Naive thymus-derived CD8-positive, alpha-beta T cell (primary cell): ENCODE measurements around the gene SCAND1. TPM values are rescaled to one million over a fixed set of nuclear protein-coding genes. Genes with fewer than 3 reads are reported as not detected.
"Not testable (repeated sequence)": the region's sequence is repeated elsewhere in the genome, so short reads cannot be mapped to it uniquely, and the experiment has no call there.

ENCODE experiments used
- ATAC-seq, 2 donors: fragments of 150-1000 bp; cut with Tn5 transposase in 1 of 2; sonication (Bioruptor Pico), chemical (Tn5 transposase) in 1 of 2; 1 replicate in 1 of 2; 2 replicates in 1 of 2; pipeline ENCODE4 v1.10.0; 2021; ENCODE audit warnings: mild to moderate bottlenecking in 2 of 2, moderate library complexity in 2 of 2
- POLR2A ChIA-PET: fragments of 350-600 bp; sonication (Branson Sonifier 250); formaldehyde crosslinking; loops from one replicate; lab custom pipeline; 2021; ENCODE audit warnings: antibody characterized with exemption; lab: Charles Lee
- DNase-seq, 10 donors: peaks; one replicate each; pipeline versions ENCODE4 v3.0.0 to v3.0.0-alpha.2; 2020 to 2022
- H3K27ac Mint-ChIP-seq, 10 donors: one replicate each; pipeline ENCODE4 v1.8.0; 2020 to 2022; ENCODE audit warnings: mild to moderate bottlenecking in 10 of 10, mixed read lengths in 10 of 10, moderate library complexity in 4 of 10, inconsistent platforms in 1 of 10
- H3K27me3 Mint-ChIP-seq, 5 donors: one replicate each; pipeline ENCODE4 v1.8.0; 2021 to 2022; ENCODE audit warnings: mixed read lengths in 5 of 5
- H3K36me3 Mint-ChIP-seq, 3 donors: one replicate each; pipeline ENCODE4 v1.8.0; 2020 to 2022; ENCODE audit warnings: mixed read lengths in 3 of 3, mild to moderate bottlenecking in 2 of 3, inconsistent platforms in 1 of 3
- H3K4me1 Mint-ChIP-seq, 4 donors: one replicate each; pipeline ENCODE4 v1.8.0; 2021 to 2022; ENCODE audit warnings: mixed read lengths in 4 of 4
- H3K4me3 Mint-ChIP-seq, 10 donors: one replicate each; pipeline ENCODE4 v1.8.0; 2020 to 2022; ENCODE audit warnings: mild to moderate bottlenecking in 10 of 10, mixed read lengths in 10 of 10, moderate library complexity in 6 of 10, inconsistent platforms in 1 of 10
- H3K9me3 Mint-ChIP-seq, 9 donors: one replicate each; pipeline ENCODE4 v1.8.0; 2020 to 2022; ENCODE audit warnings: mixed read lengths in 9 of 9, mild to moderate bottlenecking in 3 of 9, inconsistent platforms in 1 of 9, moderate library complexity in 1 of 9
- polyA plus RNA-seq, 3 donors: library from polyadenylated mRNA; unstranded; fragments of 300-500 nt; fragmentation: Illumina TruSeq; gene quantifications; one replicate each; pipeline ENCODE4 v1.2.3, GENCODE V29; 2021
- total RNA-seq, 8 experiments: library from RNA in 2 of 8; stranded (reverse) in 2 of 8; gene quantifications; one replicate each; pipeline ENCODE4 v1.2.3 and lab custom pipeline; 2021 to 2026

The SCAND1 gene
- total RNA-seq (10 to 100 TPM; 59.6 to 62.6 TPM), polyA plus RNA-seq (100 to 1,000 TPM; 156 to 206 (median 176) TPM), total RNA-seq (lab: John Stamatoyannopoulos, UW) (26.1 to 37.4 (median 28.2) reads per million in 6 experiments)

DNA sequence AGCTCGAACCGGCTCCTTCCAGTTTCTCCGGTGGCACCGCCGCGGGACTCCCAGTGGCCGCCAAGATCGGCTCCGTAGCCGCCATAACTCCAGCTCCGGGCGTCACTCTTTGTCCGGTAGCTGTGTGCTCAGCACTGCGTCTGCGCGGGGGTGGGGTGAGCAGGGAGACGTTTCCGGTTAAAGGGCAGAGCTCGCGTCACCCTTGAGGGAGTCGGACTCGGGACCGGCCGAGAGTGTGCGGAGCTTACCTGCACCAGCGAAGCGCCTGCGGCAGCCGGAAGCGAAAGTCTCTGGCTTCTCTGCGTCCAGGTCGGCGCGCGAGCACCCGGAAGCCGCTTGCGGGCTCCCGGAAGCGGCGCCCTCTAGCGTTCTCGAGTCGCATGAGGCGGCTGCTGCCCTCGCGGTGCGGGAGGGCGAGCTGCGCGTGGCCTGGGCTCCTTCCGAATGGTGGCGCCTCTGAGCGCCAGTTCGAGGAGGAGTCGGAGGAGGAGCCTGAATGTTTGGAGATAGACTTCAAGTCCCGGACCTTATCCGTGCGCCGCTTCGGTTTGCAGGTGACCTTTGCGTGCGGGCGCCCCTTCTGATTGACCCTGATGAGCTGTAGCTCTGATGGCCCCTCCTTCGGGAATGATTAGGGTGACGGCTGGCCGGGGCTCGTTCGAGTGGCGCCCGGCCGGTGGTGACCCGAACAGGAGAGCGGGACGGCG, at the start of gene SCAND1:
Gene SCAND1 (minus strand): TSS at position 303 of the 707 bp plus-strand sequence. CDS start 218 bp downstream, at position 85.
- H3K9me3 Mint-ChIP-seq: no peaks in the 10 kb centered on the region
- H3K27ac Mint-ChIP-seq: peak within 1 kb of the TSS; percentile 94 to 100 (median 99)
- peak; percentile 93 to 99 (median 97) for DNase-seq
- no peaks in the 10 kb centered on the region for H3K27me3 Mint-ChIP-seq
- H3K36me3 Mint-ChIP-seq: peaks cover 5 to 6% (median 6%) of the 10 kb centered on the region in 3 donors
- peak; percentile 86 for ATAC-seq
- H3K4me3 Mint-ChIP-seq: peak within 1 kb of the TSS; percentile 89 to 100 (median 99)
- POLR2A ChIA-PET: interaction anchor here (0.6 to 3.5 kb wide), 38 partner anchors 8 to 1961 kb away, joined by 3 to 77 read pairs (median 4); partner anchors contain the start of genes AAR2, ACSS2, CEP250 and CPNE1
- peaks cover 6 to 31% (median 26%) of the 10 kb centered on the region in 4 donors for H3K4me1 Mint-ChIP-seq

DNA sequence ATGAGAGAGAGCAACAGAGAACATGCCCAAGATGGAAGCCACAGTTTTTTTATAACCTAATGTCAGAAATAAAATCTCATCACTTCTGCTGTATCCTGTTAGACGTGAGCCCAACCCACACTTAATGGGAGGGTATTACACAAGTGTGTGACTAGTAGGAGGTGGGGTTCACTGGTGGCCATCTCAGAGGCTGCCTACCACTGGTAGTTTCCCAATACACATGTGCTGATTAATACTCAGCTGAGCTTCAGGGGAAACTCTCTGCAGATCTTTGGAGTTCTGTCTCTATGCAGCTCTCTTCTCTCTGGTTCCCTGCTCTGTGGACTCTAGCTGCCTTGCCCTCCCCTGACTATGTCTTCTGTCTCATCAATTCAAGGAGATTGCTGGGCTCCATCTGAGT, 49.7 kb upstream of the SCAND1 start:
- Mint-ChIP-seq H3K4me1 (no peaks in the 10 kb centered on the region), H3K27me3 (peaks cover 0 to 7% (median 4%) of the 10 kb centered on the region in 5 donors), H3K9me3 (peaks cover 0 to 23% (median 18%) of the 10 kb centered on the region in 9 donors), H3K36me3 (peaks cover 0 to 23% (median 3%) of the 10 kb centered on the region in 3 donors), H3K27ac (no peak overlapping the region), H3K4me3 (no peak overlapping the region)
- ATAC-seq (no peak), DNase-seq (no peak)
- POLR2A ChIA-PET: no interaction called here

DNA sequence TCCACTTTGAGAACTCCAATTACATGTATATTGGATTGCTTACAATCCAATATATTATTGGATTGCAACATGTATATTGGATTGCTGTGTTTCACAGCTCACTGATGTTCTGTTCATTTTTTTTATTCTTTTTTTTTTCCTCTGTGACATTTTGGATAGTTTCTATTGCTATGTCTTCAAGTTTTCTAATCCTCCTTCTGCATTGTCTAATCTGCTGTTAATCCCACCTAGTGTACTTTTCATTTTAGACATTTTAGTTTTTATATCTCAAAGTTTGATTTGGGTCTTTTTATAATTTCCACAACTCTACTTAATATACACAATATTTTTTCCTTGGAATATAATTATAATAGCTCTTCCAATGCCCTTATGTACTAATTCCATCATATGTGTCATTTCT, 48.6 kb upstream of the SCAND1 start:
- DNase-seq: no peak
- Mint-ChIP-seq H3K27me3 (peaks cover 0 to 7% (median 4%) of the 10 kb centered on the region in 5 donors), H3K4me3 (no peak overlapping the region)

DNA sequence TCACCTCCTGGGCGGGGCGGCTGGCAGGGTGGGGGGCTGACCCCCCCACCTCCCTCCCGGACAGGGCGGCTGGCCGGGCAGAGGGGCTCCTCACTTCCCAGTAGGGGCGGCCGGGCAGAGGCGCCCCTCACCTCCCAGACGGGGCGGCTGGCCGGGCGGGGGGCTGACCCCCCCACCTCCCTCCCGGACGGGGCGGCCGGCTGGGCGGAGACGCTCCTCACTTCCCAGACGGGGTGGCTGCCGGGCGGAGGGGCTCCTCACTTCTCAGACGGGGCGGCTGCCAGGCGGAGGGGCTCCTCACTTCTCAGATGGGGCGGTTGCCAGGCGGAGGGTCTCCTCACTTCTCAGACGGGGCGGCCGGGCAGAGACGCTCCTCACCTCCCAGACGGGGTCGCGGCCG, 47.0 kb upstream of the SCAND1 start:
- POLR2A ChIA-PET, H3K27me3 Mint-ChIP-seq, DNase-seq, ATAC-seq, H3K27ac Mint-ChIP-seq, H3K4me3 Mint-ChIP-seq, H3K4me1 Mint-ChIP-seq: not testable (repeated sequence)
- H3K9me3 Mint-ChIP-seq: peaks cover 0 to 23% (median 18%) of the 10 kb centered on the region in 9 donors
- H3K36me3 Mint-ChIP-seq: peaks cover 0 to 23% (median 3%) of the 10 kb centered on the region in 3 donors

More for the DNA sequence above, 48.6 kb upstream of the SCAND1 start:
- ATAC-seq: no peak
- Mint-ChIP-seq H3K27ac (no peak overlapping the region), H3K36me3 (peaks cover 0 to 23% (median 3%) of the 10 kb centered on the region in 3 donors), H3K4me1 (no peaks in the 10 kb centered on the region), H3K9me3 (peaks cover 0 to 23% (median 18%) of the 10 kb centered on the region in 9 donors)
- POLR2A ChIA-PET: interaction anchor here (0.7 kb wide), 1 partner anchor 67 kb away, joined by 3 read pairs; no protein-coding TSS in a partner anchor

DNA sequence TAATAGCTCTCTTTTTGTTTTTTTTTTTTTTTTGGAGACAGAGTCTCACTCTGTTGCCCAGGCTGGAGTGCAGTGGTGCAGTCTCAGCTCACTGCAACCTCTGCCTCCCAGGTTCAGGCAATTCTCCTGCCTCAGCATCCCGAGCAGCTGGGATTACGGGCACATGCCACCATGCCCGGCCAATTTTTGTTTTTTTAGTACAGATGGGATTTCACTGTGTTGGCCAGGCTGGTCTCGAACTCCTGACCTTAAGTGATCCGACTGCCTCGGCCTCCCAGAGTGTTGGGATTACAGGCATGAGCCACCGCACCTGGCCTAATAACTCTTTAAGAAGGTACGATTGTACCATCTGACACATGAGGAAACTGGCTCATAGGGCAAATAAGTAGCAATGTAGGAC, 42.2 kb upstream of the SCAND1 start:
- H3K27ac Mint-ChIP-seq, ATAC-seq, DNase-seq, H3K27me3 Mint-ChIP-seq, H3K4me3 Mint-ChIP-seq, H3K36me3 Mint-ChIP-seq, H3K9me3 Mint-ChIP-seq, H3K4me1 Mint-ChIP-seq: not testable (repeated sequence)
- POLR2A ChIA-PET: interaction anchor here (0.7 kb wide), 1 partner anchor 55 kb away, joined by 3 read pairs; no protein-coding TSS in a partner anchor

DNA sequence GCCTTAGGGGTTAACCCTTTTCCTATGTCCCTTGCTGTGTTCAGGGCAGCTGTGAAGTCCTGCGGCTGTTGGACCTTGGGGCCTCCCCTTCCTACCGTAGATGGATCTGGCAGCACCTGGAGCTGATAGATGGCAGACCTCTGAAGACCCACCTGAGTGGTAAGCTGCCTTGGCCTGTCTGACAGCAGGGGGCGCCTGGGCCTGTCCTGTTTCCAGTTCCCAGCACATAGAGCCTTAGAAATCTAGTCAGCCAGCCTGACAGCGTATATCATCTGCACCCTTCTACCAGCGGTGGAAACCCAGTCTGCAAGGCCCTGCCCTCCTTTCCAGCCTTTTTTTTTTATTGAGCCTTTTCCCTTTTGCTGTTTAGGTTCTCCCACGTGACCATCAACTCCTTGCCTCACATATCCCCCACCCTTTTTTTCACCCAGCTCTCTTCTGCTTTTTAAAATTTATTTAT, 40.7 kb upstream of the SCAND1 start:
- H3K9me3 Mint-ChIP-seq: peaks cover 0 to 2% (median 0%) of the 10 kb centered on the region in 9 donors
- peak overlapping the region in 2 of 10 donors; percentile 20 to 47 for H3K27ac Mint-ChIP-seq
- H3K27me3 Mint-ChIP-seq: peaks cover 0 to 4% (median 2%) of the 10 kb centered on the region in 5 donors
- no peaks in the 10 kb centered on the region for H3K36me3 Mint-ChIP-seq
- ATAC-seq: peak; percentile 92 to 97
- POLR2A ChIA-PET: interaction anchor here (0.6 to 1.0 kb wide), 2 partner anchors 144 to 1174 kb away, joined by 3 read pairs; no protein-coding TSS in a partner anchor
- H3K4me1 Mint-ChIP-seq: peaks cover 5 to 10% (median 7%) of the 10 kb centered on the region in 4 donors
- H3K4me3 Mint-ChIP-seq: no peak overlapping the region
- DNase-seq: peak; percentile 67 to 92 (median 79)

DNA sequence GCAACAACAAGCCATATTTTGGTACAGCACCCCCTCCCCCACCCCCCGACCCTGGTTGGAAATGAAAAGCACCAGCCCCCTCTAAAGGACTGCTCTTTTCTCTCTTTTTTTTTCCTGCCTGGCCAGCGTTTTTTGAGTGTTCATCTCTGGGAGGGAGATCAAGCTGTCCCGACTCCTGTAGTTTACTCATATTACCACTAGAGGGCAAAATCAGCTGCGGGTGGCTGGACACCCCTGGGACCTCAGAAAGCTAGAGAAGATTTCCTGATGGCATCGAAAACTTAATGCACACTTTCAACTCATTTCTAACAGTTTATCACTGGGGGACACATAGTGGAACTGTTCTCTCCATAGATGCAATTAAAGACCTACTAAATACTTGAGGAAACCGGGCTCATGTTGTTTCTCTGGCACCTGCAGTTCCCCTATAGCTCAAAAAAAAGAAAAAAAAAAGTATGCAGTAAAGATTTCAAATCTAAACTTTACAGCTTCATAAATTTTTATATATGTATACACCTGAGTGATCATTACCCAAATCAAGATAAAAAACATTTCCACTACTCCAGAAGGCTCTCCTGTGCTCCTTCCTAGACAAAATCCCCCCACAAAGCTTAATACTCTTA, 38.5 kb upstream of the SCAND1 start:
- H3K27me3 Mint-ChIP-seq: peaks cover 0 to 7% (median 4%) of the 10 kb centered on the region in 5 donors
- peak in 8 of 10 donors; percentile 15 to 71 (median 52) for DNase-seq
- POLR2A ChIA-PET: interaction anchor here (0.7 to 1.3 kb wide), 5 partner anchors 31 to 146 kb away, joined by 3 to 8 read pairs (median 3); partner anchors contain the start of gene SCAND1
- peak overlapping the region in 2 of 10 donors; percentile 0 to 55 for H3K27ac Mint-ChIP-seq
- no peaks in the 10 kb centered on the region for H3K9me3 Mint-ChIP-seq
- H3K4me1 Mint-ChIP-seq: peaks cover 5 to 10% (median 7%) of the 10 kb centered on the region in 4 donors
- H3K36me3 Mint-ChIP-seq: no peaks in the 10 kb centered on the region
- H3K4me3 Mint-ChIP-seq: peak overlapping the region in 3 of 10 donors; percentile 8 to 42 (median 13)
- peak; percentile 84 to 85 for ATAC-seq

DNA sequence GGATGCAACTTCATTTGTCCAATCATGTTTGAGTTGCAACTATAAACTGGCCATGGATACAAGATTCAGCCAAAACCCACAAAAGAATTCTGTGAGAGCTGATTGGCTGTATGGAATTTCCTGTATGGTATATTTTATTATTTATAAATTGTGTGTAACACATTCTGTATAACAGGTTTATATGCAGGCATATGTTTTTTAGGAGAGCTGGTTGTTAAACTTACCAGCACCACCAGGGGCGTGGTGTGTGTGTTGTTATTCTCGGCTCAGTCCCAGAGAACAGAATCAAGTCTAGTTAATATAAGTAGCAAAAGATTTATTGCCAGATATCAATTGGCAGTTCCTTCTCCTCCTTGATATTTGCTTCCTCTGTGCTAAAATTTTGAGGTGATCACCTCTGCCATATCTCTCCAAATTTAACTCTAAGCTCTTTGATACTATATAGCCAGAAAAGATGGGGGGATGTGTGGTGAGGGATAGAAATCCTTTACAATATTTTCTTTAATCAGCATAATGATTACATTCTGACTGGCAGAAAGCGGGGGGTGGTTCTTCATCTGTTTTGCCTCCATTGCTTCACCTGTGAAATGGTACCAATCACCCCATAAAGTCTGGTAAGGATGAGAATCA, 37.0 kb upstream of the SCAND1 start:
- ATAC-seq (no peak), DNase-seq (peak in 1 of 10 donors; percentile 9)
- Mint-ChIP-seq H3K4me3 (no peak overlapping the region), H3K27me3 (peaks cover 0 to 8% (median 7%) of the 10 kb centered on the region in 5 donors), H3K36me3 (no peaks in the 10 kb centered on the region), H3K9me3 (no peaks in the 10 kb centered on the region), H3K27ac (no peak overlapping the region), H3K4me1 (peaks cover 5 to 10% (median 7%) of the 10 kb centered on the region in 4 donors)
- POLR2A ChIA-PET: interaction anchor here (0.6 kb wide), 2 partner anchors 141 to 551 kb away, joined by 3 to 4 read pairs; no protein-coding TSS in a partner anchor

DNA sequence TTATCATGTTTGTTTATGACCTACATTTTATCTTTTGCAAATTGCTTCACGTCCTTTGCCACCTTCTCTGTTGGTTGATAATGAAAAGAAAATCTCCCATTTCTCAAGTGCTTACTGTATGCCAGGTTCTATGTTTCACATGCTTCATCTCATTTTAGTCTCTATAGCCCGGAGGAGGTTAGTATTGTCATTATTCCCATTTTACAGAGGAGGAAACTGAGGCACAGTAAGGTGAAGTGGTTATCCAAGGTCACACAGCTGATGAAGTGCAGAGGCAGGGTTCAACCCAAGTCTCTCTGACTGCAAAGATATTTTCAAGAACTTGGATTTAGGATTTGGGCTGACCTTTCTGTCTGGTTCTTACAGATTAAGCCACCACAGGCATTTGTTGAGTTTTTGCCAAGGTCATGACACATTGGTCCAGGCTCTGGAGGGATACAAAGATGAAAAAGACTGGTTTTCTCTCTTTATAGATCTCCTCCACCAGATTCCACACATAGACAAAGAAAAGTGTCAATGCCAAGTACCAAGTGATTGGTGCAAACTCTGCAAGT, 34.7 kb upstream of the SCAND1 start:
- DNase-seq (no peak), ATAC-seq (no peak)
- no peak overlapping the region for H3K4me3 Mint-ChIP-seq
- no peaks in the 10 kb centered on the region for H3K36me3 Mint-ChIP-seq
- H3K4me1 Mint-ChIP-seq: peaks cover 3 to 8% (median 4%) of the 10 kb centered on the region in 4 donors
- H3K27ac Mint-ChIP-seq: peak overlapping the region in 1 of 10 donors; percentile 23
- H3K9me3 Mint-ChIP-seq: no peaks in the 10 kb centered on the region
- H3K27me3 Mint-ChIP-seq: peaks cover 0 to 8% (median 7%) of the 10 kb centered on the region in 5 donors
- POLR2A ChIA-PET: no interaction called here

DNA sequence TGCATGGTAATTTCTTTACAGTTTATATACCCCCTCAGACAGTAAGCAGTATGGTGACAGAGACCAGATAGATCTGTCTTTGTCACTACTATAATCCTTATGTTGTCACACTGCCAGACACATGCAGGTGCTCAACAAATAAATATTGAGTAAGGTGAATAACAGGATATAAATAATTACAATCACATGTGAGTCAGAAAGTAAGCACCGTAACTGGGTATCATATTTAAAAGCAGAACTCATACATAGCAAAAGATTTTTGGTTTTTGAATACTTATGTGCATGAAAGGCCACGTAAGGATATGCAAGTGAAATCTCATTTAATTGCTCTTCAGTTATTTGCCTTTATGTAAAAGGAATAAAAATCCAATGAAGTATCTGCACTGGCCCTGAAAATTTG, 31.5 kb upstream of the SCAND1 start:
- H3K4me1 Mint-ChIP-seq: peaks cover 0 to 2% (median under 1%) of the 10 kb centered on the region in 4 donors
- peaks cover 0 to 10% (median 4%) of the 10 kb centered on the region in 5 donors for H3K27me3 Mint-ChIP-seq
- no peaks in the 10 kb centered on the region for H3K36me3 Mint-ChIP-seq
- no peak for DNase-seq
- no peak for ATAC-seq
- H3K27ac Mint-ChIP-seq: no peak overlapping the region
- POLR2A ChIA-PET: interaction anchor here (0.7 kb wide), 1 partner anchor 133 kb away, joined by 4 read pairs; no protein-coding TSS in a partner anchor
- no peak overlapping the region for H3K4me3 Mint-ChIP-seq
- no peaks in the 10 kb centered on the region for H3K9me3 Mint-ChIP-seq

DNA sequence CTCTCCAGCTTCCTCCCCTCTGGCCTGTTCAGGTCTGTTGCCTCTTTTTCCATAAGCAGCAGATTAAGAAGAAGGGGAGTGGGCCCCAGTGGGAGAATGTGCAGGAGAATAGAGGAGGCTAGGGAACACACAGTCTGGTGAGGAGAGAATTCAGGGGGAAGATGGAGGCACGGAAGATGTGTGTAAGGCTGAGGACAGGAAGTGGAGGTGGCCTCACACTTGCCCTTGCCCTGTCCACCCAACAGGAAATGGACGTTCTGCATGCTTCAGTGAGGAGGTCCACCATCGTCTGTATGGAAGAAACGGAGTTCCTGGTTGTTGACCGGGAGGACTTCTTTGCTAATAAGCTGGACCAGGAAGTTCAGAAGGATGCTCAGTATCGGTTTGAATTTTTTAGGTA, 30.1 kb upstream of the SCAND1 start:
- H3K27ac Mint-ChIP-seq: peak overlapping the region in 1 of 10 donors; percentile 27
- no peak for ATAC-seq
- POLR2A ChIA-PET: interaction anchor here (0.6 kb wide), 1 partner anchor 792 kb away, joined by 3 read pairs; no protein-coding TSS in a partner anchor

More for the DNA sequence above, 30.1 kb upstream of the SCAND1 start:
- Mint-ChIP-seq H3K4me1 (peaks cover 0 to 2% (median under 1%) of the 10 kb centered on the region in 4 donors), H3K4me3 (no peak overlapping the region), H3K9me3 (no peaks in the 10 kb centered on the region), H3K27me3 (peaks cover 0 to 7% (median 4%) of the 10 kb centered on the region in 5 donors), H3K36me3 (no peaks in the 10 kb centered on the region)
- DNase-seq: no peak
